Fibroblast of pulmonary artery (primary cell): Measurements from ENCODE around the gene CCDC192.
A peak's percentile ranks its signal among the peaks of the same experiment; 100 is the strongest.

Experiments
- DNase-seq: peaks from one replicate; pipeline ENCODE4 v3.0.0-alpha.2; 2010; ENCODE audit warnings: low read depth
- H3K4me3 ChIP-seq: replicated peaks from 2 replicates; pipeline ENCODE4 v1.5.1; 2011; ENCODE audit warnings: low read depth, mild to moderate bottlenecking, control low read depth, low read length, moderate library complexity
- TF ChIP-seq, protein P1 (sequence below): IDR thresholded peaks from 2 replicates; pipeline ENCODE4 v1.5.1; 2011; ENCODE audit warnings: mild to moderate bottlenecking, control low read depth, low read length, inconsistent platforms; ENCODE audit errors: missing control alignments

CCDC192 gene

DNA sequence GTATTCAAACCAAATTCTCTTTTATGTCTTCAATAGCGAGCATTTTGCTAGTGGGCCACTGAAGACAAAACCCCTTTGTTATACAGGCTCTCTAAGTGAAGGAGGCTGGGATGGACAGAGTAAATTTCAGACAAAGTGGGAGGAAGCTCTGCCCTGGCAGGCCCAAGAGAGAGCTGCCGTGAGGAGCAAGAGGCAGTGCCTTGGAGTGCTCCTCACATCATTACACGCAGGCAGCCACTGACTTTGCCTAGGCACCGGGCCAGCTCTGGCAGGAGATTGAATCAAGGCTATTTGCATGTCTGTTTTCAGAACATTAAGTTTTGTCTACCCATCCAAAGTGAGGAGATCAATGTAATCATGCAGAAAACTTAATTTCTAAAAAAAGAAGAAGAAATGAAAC, 167.7 kb downstream of the CCDC192 start:
- peak; percentile 78 for DNase-seq
- TF ChIP-seq, protein P1, sequence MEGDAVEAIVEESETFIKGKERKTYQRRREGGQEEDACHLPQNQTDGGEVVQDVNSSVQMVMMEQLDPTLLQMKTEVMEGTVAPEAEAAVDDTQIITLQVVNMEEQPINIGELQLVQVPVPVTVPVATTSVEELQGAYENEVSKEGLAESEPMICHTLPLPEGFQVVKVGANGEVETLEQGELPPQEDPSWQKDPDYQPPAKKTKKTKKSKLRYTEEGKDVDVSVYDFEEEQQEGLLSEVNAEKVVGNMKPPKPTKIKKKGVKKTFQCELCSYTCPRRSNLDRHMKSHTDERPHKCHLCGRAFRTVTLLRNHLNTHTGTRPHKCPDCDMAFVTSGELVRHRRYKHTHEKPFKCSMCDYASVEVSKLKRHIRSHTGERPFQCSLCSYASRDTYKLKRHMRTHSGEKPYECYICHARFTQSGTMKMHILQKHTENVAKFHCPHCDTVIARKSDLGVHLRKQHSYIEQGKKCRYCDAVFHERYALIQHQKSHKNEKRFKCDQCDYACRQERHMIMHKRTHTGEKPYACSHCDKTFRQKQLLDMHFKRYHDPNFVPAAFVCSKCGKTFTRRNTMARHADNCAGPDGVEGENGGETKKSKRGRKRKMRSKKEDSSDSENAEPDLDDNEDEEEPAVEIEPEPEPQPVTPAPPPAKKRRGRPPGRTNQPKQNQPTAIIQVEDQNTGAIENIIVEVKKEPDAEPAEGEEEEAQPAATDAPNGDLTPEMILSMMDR = no peak

DNA sequence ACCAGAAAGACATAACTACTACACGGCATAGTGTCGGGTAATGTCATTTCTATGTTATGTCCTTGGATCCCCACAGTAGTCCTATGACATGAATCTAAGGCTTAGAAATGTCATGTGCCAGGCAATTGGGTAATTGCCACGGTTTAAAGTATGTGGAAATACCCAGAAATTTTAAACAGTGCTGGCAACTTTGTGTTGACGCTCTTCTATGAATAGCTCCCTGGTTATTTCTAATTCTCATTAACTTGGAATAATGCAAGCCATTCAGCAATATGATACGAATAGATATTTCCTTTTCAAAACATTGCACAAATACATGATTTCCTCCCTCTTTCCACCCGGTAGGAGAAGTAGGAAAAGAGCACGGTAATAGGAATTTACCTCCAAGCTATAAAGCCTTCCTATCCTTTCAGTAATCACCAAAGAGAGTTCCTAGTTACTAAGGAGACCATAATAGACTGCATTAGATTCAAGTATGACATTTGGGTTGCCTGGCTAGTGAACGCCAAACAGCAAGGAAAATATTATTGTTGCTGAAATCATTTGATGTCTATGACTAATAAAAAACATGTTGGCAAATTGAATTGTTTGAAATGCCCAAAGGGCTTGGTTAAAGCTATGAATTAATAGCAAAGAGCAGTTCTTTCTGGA, 168.4 kb downstream of the CCDC192 start:
- TF ChIP-seq, protein P1 = no peak
- H3K4me3 ChIP-seq = no peak overlapping the region
- peak; percentile 81 for DNase-seq

More for the DNA sequence above, 167.7 kb downstream of the CCDC192 start:
- H3K4me3 ChIP-seq = no peak overlapping the region

DNA sequence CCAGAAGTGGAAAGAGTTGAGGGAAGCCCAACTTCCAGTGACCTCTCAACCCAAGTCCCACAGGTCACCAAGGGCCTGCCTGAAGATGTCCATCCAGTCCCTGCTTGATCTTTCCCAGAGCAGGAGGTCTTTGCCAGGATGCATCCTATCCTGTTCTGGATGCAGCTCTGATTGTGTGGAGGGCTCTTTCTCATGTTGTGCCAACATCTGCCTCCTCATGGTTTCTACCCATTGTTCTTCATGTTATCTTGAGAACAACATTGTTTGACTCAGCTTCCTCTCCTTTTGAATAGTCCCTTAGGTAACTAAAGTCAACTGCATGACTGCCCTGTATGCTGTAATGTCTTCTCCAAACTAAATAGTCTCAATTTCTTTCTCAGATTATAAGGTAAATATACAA, 169.3 kb downstream of the CCDC192 start:
- peak; percentile 77 for DNase-seq
- TF ChIP-seq, protein P1 = no peak
- H3K4me3 ChIP-seq = no peak overlapping the region

DNA sequence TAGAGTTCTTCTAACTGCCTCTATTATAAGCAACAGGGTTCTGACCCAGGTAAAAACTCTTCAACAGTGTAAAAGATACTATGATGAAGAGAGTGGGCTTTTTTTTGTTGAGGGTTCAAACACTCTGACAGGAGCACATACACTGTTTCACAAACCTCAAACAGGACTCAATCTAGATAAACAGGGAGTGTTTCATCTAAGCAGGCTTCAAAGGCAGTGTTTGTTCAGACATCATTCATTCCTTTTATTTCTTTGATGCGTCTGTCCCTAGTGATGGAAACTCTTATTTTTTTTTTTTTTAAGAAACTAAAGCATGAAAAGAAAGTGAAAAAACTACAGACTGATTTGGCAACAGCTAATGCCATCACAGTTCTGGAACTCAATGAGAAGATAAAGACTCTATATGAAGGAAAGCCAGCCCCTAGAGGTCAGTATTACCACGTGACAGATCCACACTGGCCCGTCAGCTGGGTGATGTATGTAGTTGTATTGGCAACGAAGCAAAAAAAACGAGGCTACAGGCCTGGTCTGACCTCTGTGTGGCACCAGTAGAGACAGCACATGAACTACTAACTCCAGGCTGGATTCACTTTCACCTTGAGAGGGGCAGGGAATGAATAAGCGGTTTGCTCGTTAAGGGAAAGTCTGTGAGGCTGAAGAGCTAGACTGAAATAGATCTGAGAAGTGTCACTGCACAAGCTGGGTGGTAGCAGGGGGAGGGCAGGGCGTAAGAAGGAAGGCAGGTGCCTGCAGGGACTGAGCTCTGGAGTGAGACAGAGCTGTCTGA, 172.2 kb downstream of the CCDC192 start:
- TF ChIP-seq, protein P1 = peak; percentile 15
- DNase-seq = peak; percentile 82
- H3K4me3 ChIP-seq = no peak overlapping the region

DNA sequence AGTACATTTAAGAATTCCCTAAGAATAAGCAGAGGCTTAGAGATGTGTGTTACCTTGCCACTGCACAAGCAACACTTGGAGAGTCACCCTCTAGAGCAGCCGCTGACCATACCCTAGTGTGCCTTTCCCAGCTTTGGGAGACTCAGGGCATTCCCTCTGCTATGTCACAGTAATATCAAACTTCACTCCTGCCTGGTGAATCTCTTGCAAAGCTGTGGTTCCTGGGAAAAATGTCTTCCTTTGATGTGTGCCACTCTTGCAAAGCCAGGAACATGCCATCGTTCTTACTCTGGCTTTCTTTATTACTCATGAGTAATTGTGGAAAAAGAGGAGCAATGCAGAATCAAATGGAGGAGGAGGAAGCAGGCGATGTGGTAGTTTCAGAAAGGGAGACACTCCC, 173.2 kb downstream of the CCDC192 start:
- no peak overlapping the region for H3K4me3 ChIP-seq
- TF ChIP-seq, protein P1 = no peak
- no peak for DNase-seq

DNA sequence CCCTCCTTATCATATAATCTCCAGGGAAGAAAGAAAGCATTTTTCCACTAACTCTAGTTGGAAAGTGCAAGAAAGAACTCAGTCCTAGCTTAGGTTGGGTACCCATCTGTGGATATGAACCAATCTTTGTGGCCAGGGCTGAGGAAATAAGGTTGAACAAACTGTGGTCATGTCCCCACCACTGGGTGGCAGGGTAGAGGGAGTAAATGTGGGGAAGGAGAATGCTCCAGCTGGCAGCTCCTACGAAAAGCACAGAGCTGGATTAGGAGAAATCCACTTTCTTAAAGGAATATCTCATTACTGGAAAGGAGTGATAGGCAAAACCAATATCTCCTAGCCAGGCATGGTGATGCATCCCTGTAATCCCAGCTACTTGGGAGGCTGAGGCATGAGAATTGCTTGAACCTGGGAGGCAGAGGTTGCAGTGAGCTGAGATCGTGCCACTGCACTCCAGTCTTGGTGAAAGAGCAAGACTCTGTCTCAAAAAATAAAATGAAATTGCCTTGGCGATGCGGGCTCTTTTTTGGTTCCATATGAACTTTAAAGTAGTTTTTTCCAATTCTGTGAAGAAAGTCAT, 175.1 kb downstream of the CCDC192 start:
- H3K4me3 ChIP-seq = no peak overlapping the region
- DNase-seq = peak; percentile 80
- TF ChIP-seq, protein P1 = peak; percentile 72
